IPS-20b (cell line): ENCODE data around the gene RGP1.

Source experiments
- H3K27ac ChIP-seq: one replicate; pipeline ENCODE4 v1.5.1; 2013; ENCODE audit warnings: low read length
- H3K27me3 ChIP-seq: 2 replicates; pipeline ENCODE4 v1.6.1; 2013; ENCODE audit warnings: mild to moderate bottlenecking, low read length, inconsistent platforms; ENCODE audit not compliant: insufficient read depth
- H3K36me3 ChIP-seq: 2 replicates; pipeline ENCODE4 v1.6.1; 2013; ENCODE audit warnings: low read depth, mild to moderate bottlenecking, inconsistent platforms, low read length, moderate library complexity; ENCODE audit not compliant: insufficient read depth
- H3K4me1 ChIP-seq: 2 replicates; pipeline ENCODE4 v1.6.1; 2013; ENCODE audit warnings: mild to moderate bottlenecking, control low read depth, inconsistent platforms, low read length, moderate library complexity; ENCODE audit not compliant: insufficient read depth
- H3K4me3 ChIP-seq: 2 replicates; pipeline ENCODE4 v1.5.1; 2013; ENCODE audit warnings: mild to moderate bottlenecking, low read length, inconsistent platforms
- H3K9ac ChIP-seq: 2 replicates; pipeline ENCODE4 v1.6.1; 2013; ENCODE audit warnings: low read depth, mild to moderate bottlenecking, inconsistent platforms, low read length, moderate library complexity
- H3K9me3 ChIP-seq: 2 replicates; pipeline ENCODE4 v1.6.1; 2013; ENCODE audit warnings: mild to moderate bottlenecking, low read depth, low read length, inconsistent platforms; ENCODE audit not compliant: insufficient read depth

Gene RGP1

GRCh38 chr9:35748858-35749514 is at the start of gene RGP1, which contains the start of gene GBA2:
RGP1 (plus strand) TSS chr9:35749287; CDS start chr9:35749756, 469 bp downstream.
GBA2 (minus strand) TSS chr9:35749228; CDS start chr9:35748704, 524 bp downstream.
- peaks cover 46% of the 10 kb centered on the region for H3K36me3 ChIP-seq
- peaks cover 21% of the 10 kb centered on the region for H3K4me1 ChIP-seq
- no peaks in the 10 kb centered on the region for H3K27me3 ChIP-seq
- H3K4me3 ChIP-seq, result peak within 1 kb of the TSS; percentile 92
- peak within 1 kb of the TSS; percentile 36 for H3K27ac ChIP-seq
- no peaks in the 10 kb centered on the region for H3K9me3 ChIP-seq
- peak within 1 kb of the TSS; percentile 92 for H3K9ac ChIP-seq

- H3K36me3 ChIP-seq, result peaks cover 89% of the 10 kb centered on the region
- H3K9me3 ChIP-seq, result no peaks in the 10 kb centered on the region
- H3K4me3 ChIP-seq, result no peak overlapping the region
- H3K9ac ChIP-seq, result no peak overlapping the region
- H3K27ac ChIP-seq, result no peak overlapping the region
- no peaks in the 10 kb centered on the region for H3K4me1 ChIP-seq
- no peaks in the 10 kb centered on the region for H3K27me3 ChIP-seq
Measured at GRCh38 chr9:35700031-35700430, 49.1 kb upstream of the RGP1 start.

GRCh38 chr9:35700942-35701341 is 48.1 kb upstream of the RGP1 start:
- H3K36me3 ChIP-seq, result peaks cover 93% of the 10 kb centered on the region

GRCh38 chr9:35702696-35703095 is 46.4 kb upstream of the RGP1 start:
- H3K9me3 ChIP-seq, result no peaks in the 10 kb centered on the region
- no peak overlapping the region for H3K9ac ChIP-seq
- peaks cover 99% of the 10 kb centered on the region for H3K36me3 ChIP-seq
- no peak overlapping the region for H3K4me3 ChIP-seq
- no peak overlapping the region for H3K27ac ChIP-seq
- H3K4me1 ChIP-seq, result no peaks in the 10 kb centered on the region
- no peaks in the 10 kb centered on the region for H3K27me3 ChIP-seq

More at GRCh38 chr9:35700942-35701341, 48.1 kb upstream of the RGP1 start:
- Histone ChIP-seq H3K4me3 (no peak overlapping the region), H3K27me3 (no peaks in the 10 kb centered on the region), H3K4me1 (no peaks in the 10 kb centered on the region), H3K27ac (no peak overlapping the region), H3K9ac (no peak overlapping the region), H3K9me3 (no peaks in the 10 kb centered on the region)

GRCh38 chr9:35703906-35704672 is 45.0 kb upstream of the RGP1 start:
- Histone ChIP-seq H3K9me3 (no peaks in the 10 kb centered on the region), H3K4me1 (no peaks in the 10 kb centered on the region), H3K9ac (no peak overlapping the region), H3K27ac (no peak overlapping the region), H3K4me3 (no peak overlapping the region), H3K36me3 (peaks cover 99% of the 10 kb centered on the region), H3K27me3 (no peaks in the 10 kb centered on the region)

GRCh38 chr9:35705372-35705771 is 43.7 kb upstream of the RGP1 start:
- Histone ChIP-seq H3K36me3 (peaks cover 93% of the 10 kb centered on the region), H3K4me3 (no peak overlapping the region), H3K4me1 (no peaks in the 10 kb centered on the region), H3K27ac (no peak overlapping the region), H3K9me3 (no peaks in the 10 kb centered on the region), H3K9ac (no peak overlapping the region), H3K27me3 (no peaks in the 10 kb centered on the region)

- no peaks in the 10 kb centered on the region for H3K4me1 ChIP-seq
- no peak overlapping the region for H3K4me3 ChIP-seq
- H3K36me3 ChIP-seq, result peaks cover 93% of the 10 kb centered on the region
- H3K27me3 ChIP-seq, result no peaks in the 10 kb centered on the region
- no peak overlapping the region for H3K27ac ChIP-seq
- no peak overlapping the region for H3K9ac ChIP-seq
- no peaks in the 10 kb centered on the region for H3K9me3 ChIP-seq
Measured at GRCh38 chr9:35705836-35706430, 43.2 kb upstream of the RGP1 start.

- H3K27ac ChIP-seq, result no peak overlapping the region
- peaks cover 93% of the 10 kb centered on the region for H3K36me3 ChIP-seq
Measured at GRCh38 chr9:35706951-35707350, 42.1 kb upstream of the RGP1 start.

GRCh38 chr9:35708146-35708545 is 40.9 kb upstream of the RGP1 start:
- H3K4me3 ChIP-seq, result no peak overlapping the region
- H3K27me3 ChIP-seq, result no peaks in the 10 kb centered on the region
- no peaks in the 10 kb centered on the region for H3K9me3 ChIP-seq
- H3K27ac ChIP-seq, result no peak overlapping the region
- no peaks in the 10 kb centered on the region for H3K4me1 ChIP-seq
- no peak overlapping the region for H3K9ac ChIP-seq
- peaks cover 93% of the 10 kb centered on the region for H3K36me3 ChIP-seq

More at GRCh38 chr9:35706951-35707350, 42.1 kb upstream of the RGP1 start:
- Histone ChIP-seq H3K9ac (no peak overlapping the region), H3K9me3 (no peaks in the 10 kb centered on the region), H3K4me3 (no peak overlapping the region), H3K4me1 (no peaks in the 10 kb centered on the region), H3K27me3 (no peaks in the 10 kb centered on the region)

- Histone ChIP-seq H3K9ac (no peak overlapping the region), H3K36me3 (peaks cover 93% of the 10 kb centered on the region), H3K4me3 (no peak overlapping the region), H3K4me1 (no peaks in the 10 kb centered on the region), H3K9me3 (no peaks in the 10 kb centered on the region), H3K27me3 (no peaks in the 10 kb centered on the region), H3K27ac (no peak overlapping the region)
Measured at GRCh38 chr9:35710818-35711500, 38.1 kb upstream of the RGP1 start.
